D341Med (cell line): ENCODE data around the gene PRND.
"Not testable (repeated sequence)": the region's sequence is repeated elsewhere in the genome, so short reads cannot be mapped to it uniquely, and the experiment has no call there.

ENCODE experiments used
- DNase-seq: peaks from one replicate; pipeline ENCODE4 v3.0.0; 2012; ENCODE audit warnings: low spot score

The PRND gene, protein sequence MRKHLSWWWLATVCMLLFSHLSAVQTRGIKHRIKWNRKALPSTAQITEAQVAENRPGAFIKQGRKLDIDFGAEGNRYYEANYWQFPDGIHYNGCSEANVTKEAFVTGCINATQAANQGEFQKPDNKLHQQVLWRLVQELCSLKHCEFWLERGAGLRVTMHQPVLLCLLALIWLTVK

GRCh38 chr20:4721719-4722118 lies at the start of gene PRND:
PRND (plus strand) TSS chr20:4721909; CDS start chr20:4724552, 2,643 bp downstream.
- DNase-seq: no peak

GRCh38 chr20:4672948-4673347 lies 48.8 kb upstream of the PRND start:
- DNase-seq: no peak

- no peak for DNase-seq
Measured at GRCh38 chr20:4673371-4674001, 48.2 kb upstream of the PRND start.

DNA sequence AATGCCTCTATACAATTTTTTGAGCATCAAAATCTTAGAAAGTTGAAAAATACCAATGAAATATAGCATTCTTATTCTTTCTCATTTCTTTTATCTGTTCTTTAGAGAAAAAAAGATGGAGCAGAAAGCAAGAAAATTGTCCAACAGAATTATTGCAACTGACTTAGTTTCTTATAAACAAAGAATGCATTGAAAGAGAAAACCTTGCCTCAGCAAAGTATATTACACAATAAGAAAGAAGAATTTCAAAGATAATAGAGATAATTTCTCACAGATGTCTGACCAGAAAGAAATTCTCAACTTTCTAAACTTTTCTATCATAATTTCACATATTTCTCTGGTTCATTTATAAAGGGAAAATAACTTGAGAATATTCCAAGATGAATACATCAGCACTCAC lies 47.0 kb upstream of the PRND start:
- DNase-seq: no peak

GRCh38 chr20:4677846-4678245 lies 43.9 kb upstream of the PRND start:
- DNase-seq: no peak

GRCh38 chr20:4681401-4681800 lies 40.3 kb upstream of the PRND start:
- no peak for DNase-seq

GRCh38 chr20:4681991-4682401 lies 39.7 kb upstream of the PRND start:
- DNase-seq: no peak

DNA sequence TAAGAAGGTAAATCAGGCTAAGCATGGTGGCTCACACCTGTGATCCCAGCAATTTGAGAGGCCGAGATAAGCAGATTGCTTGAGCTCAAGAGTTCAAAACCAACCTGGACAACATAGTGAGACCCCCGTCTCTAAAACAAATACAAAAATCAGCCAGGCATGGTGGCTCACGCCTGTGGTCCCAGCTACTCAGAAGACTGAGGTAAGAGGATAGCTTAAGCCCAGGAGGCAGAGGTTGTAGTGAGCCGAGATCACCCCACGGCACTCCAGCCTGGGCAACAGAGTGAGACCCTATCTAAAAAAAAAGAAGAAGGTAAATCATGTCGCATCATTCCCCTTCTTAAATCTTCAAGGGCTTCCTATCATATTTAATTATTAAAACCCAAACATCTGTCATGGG lies 39.0 kb upstream of the PRND start:
- DNase-seq: no peak

DNA sequence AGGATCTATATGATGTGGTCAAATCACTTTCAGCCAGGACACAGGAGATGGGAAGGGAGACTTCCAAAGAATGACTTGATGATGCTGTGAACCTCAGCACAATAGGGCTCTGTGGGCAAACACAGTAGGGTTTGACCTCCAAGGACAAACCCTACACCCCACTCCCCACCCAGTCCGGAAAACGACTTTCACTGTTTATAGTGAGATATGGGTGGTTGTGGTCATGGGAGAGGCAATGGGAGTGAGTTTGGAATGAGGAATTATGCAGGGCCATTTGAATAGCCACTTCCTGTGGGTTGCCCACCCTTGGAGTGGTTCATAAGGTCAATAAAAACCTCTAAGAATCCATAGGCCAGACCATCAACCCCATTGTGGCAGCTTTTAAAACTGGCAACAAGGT lies 38.4 kb upstream of the PRND start:
- DNase-seq: no peak

DNA sequence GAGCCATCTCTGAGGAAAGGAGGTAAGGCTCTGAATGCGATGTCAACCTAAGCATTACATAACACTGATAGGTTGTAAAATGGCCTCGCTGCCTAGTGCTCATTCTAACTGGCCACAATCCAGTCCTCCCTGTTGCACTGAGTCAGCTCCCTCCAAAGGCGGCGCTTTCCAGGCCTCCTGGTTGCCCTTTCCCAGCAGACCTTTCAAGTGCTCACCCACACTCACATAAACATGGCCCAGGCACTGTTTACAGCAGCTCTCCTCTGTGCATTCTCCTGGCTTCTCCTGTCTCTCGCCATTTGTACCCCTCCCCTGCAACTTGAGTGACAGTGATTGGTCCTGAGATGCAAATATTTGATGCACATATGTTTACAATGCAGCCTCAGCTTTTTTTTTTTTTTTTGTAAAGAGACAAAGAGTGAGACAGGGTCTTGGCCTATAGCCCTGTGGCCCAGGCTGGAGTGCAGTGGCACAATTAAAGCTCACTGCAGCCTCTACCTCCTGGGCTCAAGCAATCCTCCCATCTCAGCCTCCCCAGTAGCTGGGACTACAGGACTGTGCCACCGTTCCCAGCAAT lies 36.8 kb upstream of the PRND start:
- no peak for DNase-seq

- no peak for DNase-seq
Measured at GRCh38 chr20:4685923-4686221, 35.8 kb upstream of the PRND start.

DNA sequence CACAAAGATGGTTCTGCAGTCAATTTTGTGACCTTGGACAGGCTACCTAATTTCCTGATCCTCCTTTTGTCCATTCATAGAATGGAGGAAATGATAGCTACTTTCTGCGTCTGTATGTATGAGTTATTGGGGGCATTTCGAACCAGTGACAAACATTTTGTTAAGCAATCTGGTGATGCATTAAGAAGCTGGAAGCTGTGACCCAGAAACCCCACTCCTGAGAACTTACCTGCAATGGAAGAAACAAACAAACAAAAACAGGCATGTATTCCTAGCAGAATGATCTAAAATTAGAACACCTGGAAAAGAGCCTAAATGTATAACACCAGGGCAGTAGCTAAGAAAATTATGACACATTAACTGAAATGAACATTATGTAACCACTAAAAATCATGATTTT lies 33.4 kb upstream of the PRND start:
- DNase-seq: no peak

DNA sequence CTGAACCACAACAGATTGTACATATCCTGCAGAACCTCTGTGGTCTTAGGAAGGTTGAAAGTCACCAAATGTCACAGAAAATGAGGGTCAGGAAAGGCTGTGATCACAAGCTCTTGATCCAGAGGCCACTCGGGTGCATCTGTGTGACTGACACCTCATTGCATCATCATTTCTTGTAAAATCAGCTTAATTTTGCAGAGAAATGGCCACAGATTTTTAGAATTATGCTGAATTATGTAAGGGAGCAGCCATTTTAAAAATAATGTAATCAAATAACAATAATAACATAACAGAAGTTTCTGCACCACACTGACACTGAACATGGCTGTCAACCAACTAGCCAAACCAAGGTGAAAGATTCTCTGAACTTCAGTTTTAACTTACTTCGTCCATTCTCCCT lies 32.5 kb upstream of the PRND start:
- DNase-seq: no peak

- no peak for DNase-seq
Measured at GRCh38 chr20:4691753-4692152, 30.0 kb upstream of the PRND start.

- DNase-seq: no peak
Measured at GRCh38 chr20:4694076-4694475, 27.6 kb upstream of the PRND start.

- DNase-seq: no peak
Measured at GRCh38 chr20:4697189-4697830, 24.4 kb upstream of the PRND start.

DNA sequence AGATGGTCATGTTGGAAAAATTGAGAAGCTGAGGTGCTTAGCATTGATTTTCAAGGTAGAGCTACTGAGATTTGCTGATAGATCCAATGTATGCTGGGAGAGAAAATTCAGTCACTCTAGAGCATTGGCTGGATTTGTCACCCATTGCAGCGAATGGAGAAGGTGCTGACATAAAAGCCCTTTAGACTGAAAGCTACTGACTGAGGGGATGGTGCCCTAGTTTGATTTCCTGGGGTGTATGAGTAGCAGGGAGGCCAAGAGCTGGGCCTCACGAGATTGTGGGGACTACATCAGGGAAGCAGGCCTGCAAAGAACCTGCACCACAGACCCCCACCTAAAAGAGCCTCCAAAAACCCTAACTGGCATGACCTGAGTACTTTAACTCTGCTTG lies 23.9 kb upstream of the PRND start:
- DNase-seq: no peak

DNA sequence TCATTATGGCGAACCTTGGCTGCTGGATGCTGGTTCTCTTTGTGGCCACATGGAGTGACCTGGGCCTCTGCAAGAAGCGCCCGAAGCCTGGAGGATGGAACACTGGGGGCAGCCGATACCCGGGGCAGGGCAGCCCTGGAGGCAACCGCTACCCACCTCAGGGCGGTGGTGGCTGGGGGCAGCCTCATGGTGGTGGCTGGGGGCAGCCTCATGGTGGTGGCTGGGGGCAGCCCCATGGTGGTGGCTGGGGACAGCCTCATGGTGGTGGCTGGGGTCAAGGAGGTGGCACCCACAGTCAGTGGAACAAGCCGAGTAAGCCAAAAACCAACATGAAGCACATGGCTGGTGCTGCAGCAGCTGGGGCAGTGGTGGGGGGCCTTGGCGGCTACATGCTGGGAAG lies 22.5 kb upstream of the PRND start:
- DNase-seq: no peak

DNA sequence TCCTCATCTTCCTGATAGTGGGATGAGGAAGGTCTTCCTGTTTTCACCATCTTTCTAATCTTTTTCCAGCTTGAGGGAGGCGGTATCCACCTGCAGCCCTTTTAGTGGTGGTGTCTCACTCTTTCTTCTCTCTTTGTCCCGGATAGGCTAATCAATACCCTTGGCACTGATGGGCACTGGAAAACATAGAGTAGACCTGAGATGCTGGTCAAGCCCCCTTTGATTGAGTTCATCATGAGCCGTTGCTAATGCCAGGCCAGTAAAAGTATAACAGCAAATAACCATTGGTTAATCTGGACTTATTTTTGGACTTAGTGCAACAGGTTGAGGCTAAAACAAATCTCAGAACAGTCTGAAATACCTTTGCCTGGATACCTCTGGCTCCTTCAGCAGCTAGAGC lies 21.8 kb upstream of the PRND start:
- no peak for DNase-seq

- no peak for DNase-seq
Measured at GRCh38 chr20:4702562-4703280, 19.0 kb upstream of the PRND start.

GRCh38 chr20:4703281-4703676 lies 18.4 kb upstream of the PRND start:
- DNase-seq: no peak

DNA sequence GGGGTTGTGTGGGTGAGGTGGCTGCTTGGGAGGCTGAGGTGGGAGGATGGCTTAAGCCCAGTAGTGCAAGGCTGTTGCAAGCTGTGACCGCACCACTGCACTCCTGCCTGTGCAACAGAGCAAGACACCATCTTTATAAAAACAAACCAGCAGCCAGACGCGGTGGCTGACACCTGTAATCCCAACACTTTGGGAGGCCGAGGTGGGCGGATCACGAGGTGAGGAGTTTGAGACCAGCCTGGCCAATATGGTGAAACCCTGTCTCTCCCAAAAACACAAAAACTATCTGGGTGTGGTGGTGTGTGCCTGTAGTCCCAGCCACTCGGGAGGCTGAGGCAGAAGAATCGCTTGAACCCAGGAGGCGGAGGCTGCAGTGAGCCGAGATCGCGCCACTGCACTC lies 14.8 kb upstream of the PRND start:
- DNase-seq: not testable (repeated sequence)

DNA sequence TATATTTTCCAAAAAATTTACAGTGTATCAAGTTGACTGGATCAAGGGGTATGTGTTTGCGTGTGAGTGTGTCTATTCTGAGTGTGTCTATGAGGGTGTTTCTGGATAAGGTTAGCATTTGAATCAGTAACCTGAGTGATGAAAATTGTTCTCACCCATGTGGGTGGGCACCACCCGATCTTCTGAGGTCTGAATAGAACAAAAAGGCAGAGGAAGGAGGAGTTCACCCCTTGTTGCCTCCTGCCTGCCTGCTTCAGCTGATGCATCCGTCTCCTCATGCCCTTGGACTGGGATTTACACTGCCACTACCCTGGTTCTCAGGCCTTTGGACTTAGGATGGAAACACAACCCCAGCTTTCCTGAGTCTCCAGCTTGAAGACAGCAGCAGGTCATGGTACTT lies 13.7 kb upstream of the PRND start:
- no peak for DNase-seq
